HCT116 (cell line): ENCODE measurements around the gene RAB4B.

ENCODE experiments used
- CEBPB ChIP-seq: IDR thresholded peaks from 2 replicates; pipeline ENCODE4 v1.6.1; 2012; ENCODE audit warnings: low read depth
- FOSL1 ChIP-seq: IDR thresholded peaks from 2 replicates; pipeline ENCODE4 v1.6.1; 2012; ENCODE audit warnings: low read depth
- POLR2A ChIP-seq: IDR thresholded peaks from 2 replicates; pipeline ENCODE4 v1.7.0; 2011; ENCODE audit warnings: borderline replicate concordance; ENCODE audit not compliant: insufficient read depth, insufficient read length; ENCODE audit errors: extremely low read depth

GRCh38 chr19:40791349-40791748 is 13.3 kb downstream of the RAB4B start:
- TF ChIP-seq POLR2A (no peak), FOSL1 (no peak), CEBPB (no peak)
